Upper lobe of left lung (tissue), 6 donors: ENCODE data around the gene OTOGL. TPM values are rescaled to one million over a fixed set of nuclear protein-coding genes. Genes with fewer than 3 reads are reported as not detected.

Experiments used
- ATAC-seq, 2 donors: fragments of 200-7000 bp; cut with Tn5 transposase; one replicate each; pipeline ENCODE4 v1.9.1; 2022; ENCODE audit warnings: mild to moderate bottlenecking in 2 of 2, moderate library complexity in 2 of 2; ENCODE audit not compliant: low FRiP score in 2 of 2
- DNase-seq, 2 donors: peaks; one replicate each; pipeline ENCODE4 v3.0.0-alpha.2; 2019 to 2020
- H3K27ac ChIP-seq, 4 donors: fragments of 200-600 bp; sonication (generic); one replicate each; pipeline ENCODE4 v1.5.1; 2016 to 2019
- H3K27me3 ChIP-seq, 4 donors: fragments of 200-600 bp; sonication (generic); one replicate each; pipeline ENCODE4 v1.5.1; 2017 to 2019
- H3K36me3 ChIP-seq, 4 donors: fragments of 200-600 bp; sonication (generic); one replicate each; pipeline ENCODE4 v1.5.1; 2016 to 2019
- H3K4me1 ChIP-seq, 4 donors: fragments of 200-600 bp; sonication (generic); one replicate each; pipeline ENCODE4 v1.5.1; 2018 to 2019
- H3K4me3 ChIP-seq, 4 donors: fragments of 200-600 bp; sonication (generic); one replicate each; pipeline ENCODE4 v1.5.1; 2017 to 2019; ENCODE audit warnings: mild to moderate bottlenecking in 2 of 4, moderate library complexity in 1 of 4
- H3K9me3 ChIP-seq, 4 donors: fragments of 200-600 bp; sonication (generic); one replicate each; pipeline ENCODE4 v1.5.1; 2018 to 2019
- CTCF ChIP-seq, 6 experiments: fragments of 450-650 bp in 4 of 6; fragments of 200-600 bp in 2 of 6; sonication (generic) in 2 of 6; IDR thresholded peaks; one replicate each; pipeline ENCODE4 v1.5.1; 2016 to 2019; ENCODE audit warnings: antibody characterized with exemption in 6 of 6
- EP300 ChIP-seq, 4 donors: sonication (generic); formaldehyde crosslinking; IDR thresholded peaks; one replicate each; pipeline ENCODE4 v1.5.1; 2017; ENCODE audit warnings: antibody characterized with exemption in 4 of 4, control low read depth in 2 of 4
- POLR2A ChIP-seq, 4 donors: fragments of 450-650 bp; IDR thresholded peaks; one replicate each; pipeline ENCODE4 v1.5.1; 2016 to 2017; ENCODE audit warnings: antibody characterized with exemption in 4 of 4, mild to moderate bottlenecking in 2 of 4
- POLR2AphosphoS5 ChIP-seq, 2 donors: sonication (generic); formaldehyde crosslinking; IDR thresholded peaks; one replicate each; pipeline ENCODE4 v1.5.1; 2017; ENCODE audit warnings: antibody characterized with exemption in 2 of 2
- WGBS, 2 donors: methylation state at CpG; one replicate each; pipeline ENCODE4 v1.1.5; 2017 to 2018; 5-methylcytosine and 5-hydroxymethylcytosine counted together
- total RNA-seq, 6 donors: library from RNA; depleted of rRNA in 4 of 6; stranded (reverse); fragments of >200 nt in 4 of 6; gene quantifications; one replicate each; pipeline versions ENCODE4 v1.1.0 to v1.2.1, GENCODE V29; 2016 to 2021
- donor health status: DM: no; HTN: no; CAD: no; lungs with moderate emphysema.
- donor health status: DM: no; HTN: yes; CAD: no; lungs with severe emphysema.

Gene OTOGL
- total RNA-seq, 6 donors from 2014 or later, result 0.10 to 3.1 (median 0.21) TPM

- Histone ChIP-seq H3K36me3 (no peaks in the 10 kb centered on the region), H3K9me3 (no peaks in the 10 kb centered on the region), H3K27ac (no peak overlapping the region), H3K27me3 (no peaks in the 10 kb centered on the region), H3K4me3 (no peak overlapping the region), H3K4me1 (peaks cover 0 to 4% (median 0%) of the 10 kb centered on the region in 4 donors)
- ATAC-seq, result no peak
- TF ChIP-seq EP300 (IDR thresholded peaks at IDR 0.05) (no peak), CTCF (IDR thresholded peaks at IDR 0.05) (no peak), POLR2AphosphoS5 (IDR thresholded peaks at IDR 0.05) (no peak), POLR2A (IDR thresholded peaks at IDR 0.05) (no peak)
- no peak for DNase-seq
These were observed 42.5 kb upstream of the OTOGL start for GRCh38 chr12:80056845-80057244.

GRCh38 chr12:80058586-80058985 lies 40.8 kb upstream of the OTOGL start:
- 77 to 93% methylated on average over 2 of the region's 2 CpGs for WGBS, 2 donors

GRCh38 chr12:80059102-80059501 lies 40.2 kb upstream of the OTOGL start:
- TF ChIP-seq CTCF (IDR thresholded peaks at IDR 0.05) (no peak), POLR2AphosphoS5 (IDR thresholded peaks at IDR 0.05) (no peak), POLR2A (IDR thresholded peaks at IDR 0.05) (no peak), EP300 (IDR thresholded peaks at IDR 0.05) (no peak)
- no peak for ATAC-seq
- Histone ChIP-seq H3K9me3 (no peaks in the 10 kb centered on the region), H3K36me3 (no peaks in the 10 kb centered on the region), H3K27me3 (no peaks in the 10 kb centered on the region), H3K4me3 (no peak overlapping the region), H3K27ac (no peak overlapping the region), H3K4me1 (no peaks in the 10 kb centered on the region)
- WGBS, 2 donors, result 79 to 96% methylated on average over 1 of the region's 1 CpG
- no peak for DNase-seq

More at GRCh38 chr12:80058586-80058985, 40.8 kb upstream of the OTOGL start:
- DNase-seq, result no peak
- TF ChIP-seq CTCF (IDR thresholded peaks at IDR 0.05) (no peak), EP300 (IDR thresholded peaks at IDR 0.05) (no peak), POLR2A (IDR thresholded peaks at IDR 0.05) (no peak), POLR2AphosphoS5 (IDR thresholded peaks at IDR 0.05) (no peak)
- H3K4me1 ChIP-seq, result no peaks in the 10 kb centered on the region
- no peak overlapping the region for H3K27ac ChIP-seq
- no peaks in the 10 kb centered on the region for H3K27me3 ChIP-seq
- no peaks in the 10 kb centered on the region for H3K9me3 ChIP-seq
- H3K4me3 ChIP-seq, result no peak overlapping the region
- H3K36me3 ChIP-seq, result no peaks in the 10 kb centered on the region
- no peak for ATAC-seq

- no peaks in the 10 kb centered on the region for H3K9me3 ChIP-seq
- H3K4me1 ChIP-seq, result no peaks in the 10 kb centered on the region
- 88 to 97% methylated on average over 2 of the region's 2 CpGs for WGBS, 2 donors
- no peak overlapping the region for H3K27ac ChIP-seq
- no peaks in the 10 kb centered on the region for H3K27me3 ChIP-seq
- ATAC-seq (no peak), DNase-seq (no peak)
- TF ChIP-seq CTCF (IDR thresholded peaks at IDR 0.05) (no peak), POLR2AphosphoS5 (IDR thresholded peaks at IDR 0.05) (no peak), POLR2A (IDR thresholded peaks at IDR 0.05) (no peak)
- H3K36me3 ChIP-seq, result no peaks in the 10 kb centered on the region
- no peak overlapping the region for H3K4me3 ChIP-seq
These were observed 39.5 kb upstream of the OTOGL start for GRCh38 chr12:80059875-80060274.

GRCh38 chr12:80064269-80064668 lies 35.1 kb upstream of the OTOGL start:
- Histone ChIP-seq H3K27me3 (no peaks in the 10 kb centered on the region), H3K4me3 (no peak overlapping the region), H3K9me3 (no peaks in the 10 kb centered on the region), H3K36me3 (no peaks in the 10 kb centered on the region), H3K27ac (no peak overlapping the region), H3K4me1 (no peaks in the 10 kb centered on the region)
- ATAC-seq, result no peak
- TF ChIP-seq EP300 (IDR thresholded peaks at IDR 0.05), result no peak
- TF ChIP-seq POLR2A (IDR thresholded peaks at IDR 0.05), result no peak
- no peak for TF ChIP-seq CTCF (IDR thresholded peaks at IDR 0.05)
- TF ChIP-seq POLR2AphosphoS5 (IDR thresholded peaks at IDR 0.05), result no peak
- WGBS, 2 donors, result 89 to 92% methylated on average over 3 of the region's 3 CpGs
- no peak for DNase-seq
